GM12873 (cell line): ENCODE data around the gene SLC7A14.

Experiments
- TF ChIP-seq, protein P1 (sequence below): IDR thresholded peaks from 2 replicates; pipeline ENCODE4 v1.5.1; 2012; ENCODE audit warnings: low read depth, mild to moderate bottlenecking, moderate library complexity, low read length, control low read depth; ENCODE audit not compliant: insufficient read depth; ENCODE audit errors: missing control alignments

Gene SLC7A14

DNA sequence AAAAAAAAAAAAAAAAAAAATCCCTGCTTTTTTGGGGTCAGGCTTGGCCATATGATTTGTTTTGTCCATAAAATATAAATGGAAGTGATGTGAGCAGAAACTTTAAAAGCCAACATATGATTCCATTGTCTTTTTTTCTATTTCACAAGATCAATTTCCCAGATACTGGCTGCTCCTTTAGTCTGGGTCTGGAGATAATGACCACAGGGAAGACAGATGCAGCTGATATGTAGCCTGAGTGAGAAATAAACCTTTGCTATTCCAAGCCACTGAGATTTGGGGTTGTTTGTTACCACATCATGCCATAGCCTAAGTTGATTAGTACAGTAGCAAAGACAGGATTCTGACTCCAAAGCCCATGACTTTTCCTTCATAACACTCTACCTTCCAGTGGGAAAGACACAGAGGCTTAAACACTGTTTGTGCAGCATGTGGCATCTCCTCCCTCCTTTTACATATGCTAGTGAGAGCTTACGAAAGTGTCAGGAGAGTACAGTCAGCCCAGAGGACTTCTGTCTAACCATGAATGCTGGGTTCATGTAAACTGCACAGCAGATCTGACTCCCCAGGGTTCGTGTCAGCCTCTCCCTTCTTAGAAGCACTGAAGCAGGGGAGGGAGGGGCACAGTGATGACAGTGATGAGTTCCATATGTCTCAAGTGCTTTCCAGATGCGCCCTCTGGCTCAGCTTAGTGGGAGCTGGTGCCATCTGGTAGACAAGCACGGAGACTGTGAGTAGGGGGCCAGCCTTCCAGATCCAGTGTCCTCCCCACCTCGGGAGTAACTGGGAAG, 36.7 kb upstream of the SLC7A14 start:
- TF ChIP-seq, protein P1, sequence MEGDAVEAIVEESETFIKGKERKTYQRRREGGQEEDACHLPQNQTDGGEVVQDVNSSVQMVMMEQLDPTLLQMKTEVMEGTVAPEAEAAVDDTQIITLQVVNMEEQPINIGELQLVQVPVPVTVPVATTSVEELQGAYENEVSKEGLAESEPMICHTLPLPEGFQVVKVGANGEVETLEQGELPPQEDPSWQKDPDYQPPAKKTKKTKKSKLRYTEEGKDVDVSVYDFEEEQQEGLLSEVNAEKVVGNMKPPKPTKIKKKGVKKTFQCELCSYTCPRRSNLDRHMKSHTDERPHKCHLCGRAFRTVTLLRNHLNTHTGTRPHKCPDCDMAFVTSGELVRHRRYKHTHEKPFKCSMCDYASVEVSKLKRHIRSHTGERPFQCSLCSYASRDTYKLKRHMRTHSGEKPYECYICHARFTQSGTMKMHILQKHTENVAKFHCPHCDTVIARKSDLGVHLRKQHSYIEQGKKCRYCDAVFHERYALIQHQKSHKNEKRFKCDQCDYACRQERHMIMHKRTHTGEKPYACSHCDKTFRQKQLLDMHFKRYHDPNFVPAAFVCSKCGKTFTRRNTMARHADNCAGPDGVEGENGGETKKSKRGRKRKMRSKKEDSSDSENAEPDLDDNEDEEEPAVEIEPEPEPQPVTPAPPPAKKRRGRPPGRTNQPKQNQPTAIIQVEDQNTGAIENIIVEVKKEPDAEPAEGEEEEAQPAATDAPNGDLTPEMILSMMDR: no peak

- TF ChIP-seq, protein P1: no peak
Observed at GRCh38 chr3:170621256-170621655, 35.4 kb upstream of the SLC7A14 start.

DNA sequence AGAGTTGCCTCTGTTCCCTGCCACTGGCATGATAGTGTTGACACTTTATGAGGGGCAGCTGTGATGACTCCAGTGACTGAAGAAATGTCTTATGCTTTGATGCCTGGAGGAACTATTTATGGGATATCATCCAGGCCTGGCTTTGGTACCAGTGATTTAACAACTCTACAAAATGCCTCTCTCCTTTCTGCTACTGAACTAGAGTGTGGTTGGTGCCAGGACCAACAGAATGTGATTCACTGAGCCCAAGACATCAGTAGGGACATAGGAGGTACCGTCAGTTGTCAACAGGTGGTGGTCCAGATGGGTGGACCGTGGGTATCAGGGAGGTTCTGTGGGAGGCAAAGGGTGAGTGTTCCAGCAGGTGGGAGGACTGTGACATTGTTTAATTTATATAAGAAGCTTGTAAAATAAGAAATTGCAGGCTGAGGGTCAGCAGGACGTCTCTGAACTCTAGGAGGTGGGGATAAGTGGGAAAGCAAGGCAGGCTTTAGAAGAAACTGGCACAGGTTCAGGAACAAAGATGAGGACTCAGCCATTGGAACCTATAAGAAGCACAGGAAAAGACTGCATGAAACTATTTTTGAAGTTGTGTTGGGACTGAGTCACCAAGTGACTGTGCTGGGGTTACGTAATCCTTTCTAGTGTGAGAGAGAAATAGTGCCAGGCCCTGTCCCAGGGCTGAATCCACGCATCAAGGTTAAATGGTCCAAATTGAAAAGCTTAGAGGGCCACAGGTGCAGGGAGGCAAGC, 28.5 kb upstream of the SLC7A14 start:
- TF ChIP-seq, protein P1: no peak

DNA sequence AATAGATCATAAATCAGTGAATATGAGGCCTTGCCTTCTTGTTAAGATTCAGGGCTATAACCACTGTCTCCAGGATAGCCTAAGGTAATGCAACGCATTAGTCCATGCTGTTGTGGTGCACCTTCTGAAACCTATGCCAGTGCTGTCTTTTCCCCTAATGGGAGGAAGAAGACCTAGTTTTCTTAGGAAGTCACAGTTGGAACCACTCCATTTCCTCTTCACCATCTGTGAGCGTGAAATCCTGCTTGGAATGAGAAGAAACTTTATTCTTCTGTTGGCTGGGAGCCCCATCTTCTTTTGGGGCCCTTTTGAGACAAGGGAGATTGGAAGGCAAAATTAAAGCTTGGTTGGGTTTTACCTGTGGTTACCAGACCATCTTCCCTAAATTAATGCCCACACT, 25.9 kb upstream of the SLC7A14 start:
- TF ChIP-seq, protein P1: no peak

DNA sequence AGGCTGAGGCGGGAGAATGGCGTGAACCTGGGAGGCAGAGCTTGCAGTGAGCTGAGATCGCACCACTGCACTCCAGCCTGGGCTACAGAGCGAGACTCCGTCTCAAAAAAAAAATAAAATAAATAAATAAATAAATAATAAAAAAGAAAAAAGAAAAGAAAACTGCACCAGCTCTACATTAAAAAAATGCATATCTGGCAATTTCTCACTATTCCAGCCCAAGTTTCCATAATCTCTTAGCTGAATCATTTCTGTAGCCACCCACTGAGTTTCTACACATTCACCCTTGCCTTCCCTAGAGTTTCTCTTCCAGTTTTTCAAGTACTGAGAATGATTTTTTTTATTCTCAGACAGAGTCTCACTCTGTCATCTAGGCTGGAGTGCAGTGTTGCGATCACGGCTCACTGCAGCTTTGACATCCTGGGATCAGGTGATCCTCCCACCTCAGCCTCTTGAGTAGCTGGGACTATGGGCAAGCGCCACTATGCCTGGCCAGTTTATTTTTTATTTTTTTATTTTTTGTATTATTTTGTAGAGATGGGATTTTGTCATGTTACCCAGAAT, 24.5 kb upstream of the SLC7A14 start:
- TF ChIP-seq, protein P1: no peak

DNA sequence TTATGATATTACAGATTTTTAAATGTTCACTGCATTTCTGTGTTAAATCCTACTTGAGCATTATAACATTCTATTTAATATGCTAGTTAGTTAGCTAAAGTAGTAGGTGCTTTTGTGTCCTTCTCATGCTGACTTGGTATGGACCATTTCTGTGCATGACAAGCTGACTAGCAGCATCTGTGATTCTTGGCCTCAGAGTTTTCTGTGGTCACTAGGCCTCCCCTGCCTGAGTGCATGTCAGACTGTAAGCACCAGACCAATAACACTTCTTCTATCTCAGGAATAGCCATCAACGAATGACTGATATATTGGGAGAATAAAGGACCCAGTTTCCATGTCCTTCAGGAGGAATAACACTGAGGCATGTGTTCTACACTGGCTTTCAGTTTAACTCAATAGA, 22.6 kb upstream of the SLC7A14 start:
- TF ChIP-seq, protein P1: no peak

DNA sequence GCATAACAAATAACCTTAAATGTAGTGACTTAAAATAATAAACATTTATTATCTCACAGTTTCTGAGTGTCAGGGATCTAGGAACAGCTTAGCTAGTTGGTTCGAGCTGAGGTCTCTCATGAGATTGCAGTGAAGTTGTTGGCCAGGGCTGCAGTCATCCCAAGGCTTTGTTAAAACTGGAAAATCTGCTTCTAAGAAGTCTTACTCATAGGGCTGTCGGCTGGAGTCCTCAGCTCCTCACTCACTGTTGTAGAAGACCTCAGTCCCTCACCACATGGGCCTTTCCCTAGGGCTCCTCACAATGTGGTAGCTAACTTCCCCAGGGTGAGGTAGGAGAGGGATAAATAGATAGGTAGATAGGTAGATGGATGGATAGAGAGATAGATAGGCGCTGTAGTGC, 20.8 kb upstream of the SLC7A14 start:
- TF ChIP-seq, protein P1: no peak
